H1 (cell line): ENCODE measurements around the gene DCP1B. TPM values are rescaled to one million over a fixed set of nuclear protein-coding genes. Genes with fewer than 3 reads are reported as not detected.

Source experiments
- CTCF ChIA-PET: fragments of 300-600 bp; sonication (Branson Sonifier 250); formaldehyde crosslinking; loops from one replicate; lab custom pipeline; 2021; ENCODE audit not compliant: partially characterized antibody; lab: Charles Lee
- POLR2A ChIA-PET: fragments of 300-600 bp; sonication (Branson Sonifier 250); formaldehyde crosslinking; loops from one replicate; lab custom pipeline; 2021; ENCODE audit warnings: inconsistent platforms; ENCODE audit not compliant: partially characterized antibody; lab: Charles Lee
- DNase-seq, 2 experiments: peaks; one replicate each; pipeline versions ENCODE4 v3.0.0 to v3.0.0-alpha.2; 2010 to 2022; ENCODE audit warnings: low spot score in 2 of 2, low read depth in 1 of 2, mixed read lengths in 1 of 2
- FAIRE-seq: peaks from 2 replicates; lab custom pipeline; 2011; peaks lifted over from hg19 to GRCh38; lab: Jason Lieb, UNC
- H2AFZ ChIP-seq: 2 replicates; pipeline ENCODE4 v1.8.1; 2012; ENCODE audit warnings: low read length, inconsistent platforms
- H2AK5ac ChIP-seq: 2 replicates; pipeline ENCODE4 v1.6.1; 2013; ENCODE audit warnings: low read depth, low read length
- H2BK120ac ChIP-seq: replicated peaks from 2 replicates; pipeline ENCODE3; 2013; ENCODE audit warnings: low read depth, low read length, inconsistent platforms
- H2BK12ac ChIP-seq: 2 replicates; pipeline ENCODE4 v1.6.1; 2013; ENCODE audit warnings: low read depth, low read length
- H2BK15ac ChIP-seq: 2 replicates; pipeline ENCODE4 v1.6.1; 2013; ENCODE audit warnings: low read length
- H2BK20ac ChIP-seq: 2 replicates; pipeline ENCODE4 v1.6.1; 2013; ENCODE audit warnings: low read length
- H2BK5ac ChIP-seq: 2 replicates; pipeline ENCODE4 v1.6.1; 2013; ENCODE audit warnings: low read depth, low read length
- H3K14ac ChIP-seq: 2 replicates; pipeline ENCODE4 v1.6.1; 2013; ENCODE audit warnings: inconsistent platforms; ENCODE audit not compliant: insufficient read length
- H3K18ac ChIP-seq: 2 replicates; pipeline ENCODE4 v1.6.1; 2013; ENCODE audit warnings: low read length; ENCODE audit errors: extremely low read depth
- H3K23ac ChIP-seq: 2 replicates; pipeline ENCODE4 v1.6.1; 2013; ENCODE audit warnings: inconsistent platforms; ENCODE audit not compliant: insufficient read length
- H3K23me2 ChIP-seq: 2 replicates; pipeline ENCODE4 v1.6.1; 2013; ENCODE audit warnings: low read depth, low read length
- H3K27ac ChIP-seq: 2 replicates; pipeline ENCODE4 v1.6.1; 2011; ENCODE audit warnings: low read depth, low read length, inconsistent platforms
- H3K27me3 ChIP-seq, 4 experiments: replicated peaks in 1 of 4; 1 replicate in 1 of 4; 2 replicates in 3 of 4; pipeline versions ENCODE4 v1.6.1 to v1.8.1; 2011 to 2013; ENCODE audit warnings: low read length in 3 of 4, mild to moderate bottlenecking in 3 of 4, inconsistent platforms in 2 of 4, mixed read lengths in 2 of 4, moderate library complexity in 1 of 4; ENCODE audit not compliant: control insufficient read depth in 3 of 4, insufficient read depth in 3 of 4; ENCODE audit errors: extremely low read depth in 1 of 4
- H3K36me3 ChIP-seq, 4 experiments: 2 replicates each; pipeline versions ENCODE4 v1.6.1 to v1.8.1; 2011 to 2013; ENCODE audit warnings: mild to moderate bottlenecking in 4 of 4, low read length in 3 of 4, moderate library complexity in 2 of 4, control low read depth in 1 of 4, inconsistent platforms in 1 of 4; ENCODE audit not compliant: insufficient read depth in 4 of 4, control insufficient read depth in 2 of 4
- H3K4ac ChIP-seq: replicated peaks from 2 replicates; pipeline ENCODE3; 2013; ENCODE audit warnings: low read length, low read depth, mixed read lengths, inconsistent platforms; ENCODE audit not compliant: insufficient read length
- H3K4me1 ChIP-seq, 4 experiments: replicated peaks in 1 of 4; 1 replicate in 1 of 4; 2 replicates in 3 of 4; pipeline versions ENCODE4 v1.6.1 to v1.8.1; 2011 to 2013; ENCODE audit warnings: low read length in 3 of 4, inconsistent platforms in 2 of 4, mixed read lengths in 1 of 4; ENCODE audit not compliant: insufficient read depth in 4 of 4, control insufficient read depth in 3 of 4
- H3K4me2 ChIP-seq, 2 experiments: 2 replicates each; pipeline versions ENCODE4 v1.6.1 to v1.8.1; 2011 to 2013; ENCODE audit warnings: low read depth in 2 of 2, low read length in 2 of 2, control low read depth in 1 of 2, inconsistent platforms in 1 of 2, mild to moderate bottlenecking in 1 of 2; ENCODE audit not compliant: insufficient read depth in 1 of 2
- H3K4me3 ChIP-seq, 4 experiments: fragments of 200-600, 300-600 bp in 1 of 4; sonication (generic), shearing (Covaris generic), sonication (Bioruptor Twin) in 1 of 4; 2 replicates each; pipeline versions ENCODE4 v1.5.1 to v1.8.1; 2011 to 2016; ENCODE audit warnings: low read length in 4 of 4, low read depth in 3 of 4, control low read depth in 2 of 4, inconsistent platforms in 2 of 4, mild to moderate bottlenecking in 2 of 4, mixed read lengths in 1 of 4, moderate library complexity in 1 of 4; ENCODE audit not compliant: insufficient read depth in 2 of 4; ENCODE audit errors: extremely low read depth in 1 of 4
- H3K56ac ChIP-seq: replicated peaks from 2 replicates; pipeline ENCODE3; 2013; ENCODE audit warnings: low read depth, mild to moderate bottlenecking, mixed read lengths, low read length, inconsistent platforms; ENCODE audit not compliant: insufficient read length
- H3K79me1 ChIP-seq: 2 replicates; pipeline ENCODE4 v1.6.1; 2013; ENCODE audit warnings: low read depth, low read length, control low read depth
- H3K79me2 ChIP-seq, 2 experiments: 2 replicates each; pipeline versions ENCODE4 v1.6.1 to v1.8.1; 2012 to 2013; ENCODE audit warnings: low read length in 2 of 2, mild to moderate bottlenecking in 2 of 2, inconsistent platforms in 1 of 2; ENCODE audit not compliant: insufficient read depth in 2 of 2, control insufficient read depth in 1 of 2
- H3K9ac ChIP-seq, 4 experiments: replicated peaks in 1 of 4; 1 replicate in 1 of 4; 2 replicates in 3 of 4; pipeline versions ENCODE4 v1.6.1 to v1.8.1; 2011 to 2013; ENCODE audit warnings: low read depth in 3 of 4, low read length in 3 of 4, control low read depth in 2 of 4, mild to moderate bottlenecking in 2 of 4, moderate library complexity in 2 of 4, inconsistent platforms in 1 of 4; ENCODE audit errors: extremely low read depth in 1 of 4
- H3K9me3 ChIP-seq, 2 experiments: 2 replicates each; pipeline versions ENCODE4 v1.6.1 to v1.8.1; 2012 to 2013; ENCODE audit warnings: mild to moderate bottlenecking in 2 of 2, moderate library complexity in 2 of 2, control low read depth in 1 of 2, inconsistent platforms in 1 of 2, low read depth in 1 of 2, low read length in 1 of 2, mixed read lengths in 1 of 2; ENCODE audit not compliant: insufficient read depth in 2 of 2
- H4K20me1 ChIP-seq, 2 experiments: replicated peaks in 1 of 2; 2 replicates each; pipeline versions ENCODE3 to v1.8.1; 2011 to 2013; ENCODE audit warnings: inconsistent platforms in 2 of 2, low read length in 2 of 2, mild to moderate bottlenecking in 1 of 2; ENCODE audit not compliant: insufficient read depth in 2 of 2, control insufficient read depth in 1 of 2
- H4K5ac ChIP-seq: 2 replicates; pipeline ENCODE4 v1.6.1; 2013; ENCODE audit warnings: low read length, low read depth, mixed read lengths, inconsistent platforms; ENCODE audit not compliant: insufficient read length
- H4K8ac ChIP-seq: 2 replicates; pipeline ENCODE4 v1.8.0; 2013; ENCODE audit warnings: mild to moderate bottlenecking, moderate library complexity, low read length, inconsistent platforms; ENCODE audit not compliant: insufficient read depth; ENCODE audit errors: extremely low read depth
- H4K91ac ChIP-seq: replicated peaks from 2 replicates; pipeline ENCODE3; 2013; ENCODE audit warnings: low read length, mixed read lengths, inconsistent platforms; ENCODE audit not compliant: insufficient read length
- CBX8 ChIP-seq: fragments of 300-800, 300-1000 bp; sonication (generic); IDR thresholded peaks from 2 replicates; pipeline ENCODE4 v1.7.1; 2016; ENCODE audit warnings: low read depth, low read length, borderline replicate concordance
- CTCF ChIP-seq, 3 experiments: IDR thresholded peaks; 1 replicate in 2 of 3; 2 replicates in 1 of 3; pipeline versions ENCODE4 v1.5.1 to v1.6.1; 2011; ENCODE audit warnings: low read length in 3 of 3, mild to moderate bottlenecking in 3 of 3, inconsistent platforms in 2 of 3, low read depth in 1 of 3, moderate library complexity in 1 of 3; ENCODE audit not compliant: insufficient read depth in 1 of 3; ENCODE audit errors: control extremely low read depth in 1 of 3
- NRF1 ChIP-seq: IDR thresholded peaks from 2 replicates; pipeline ENCODE4 v1.6.1; 2011; ENCODE audit warnings: mild to moderate bottlenecking, low read depth, low read length, improper control_type of control experiment
- POLR2AphosphoS5 ChIP-seq: IDR thresholded peaks from 2 replicates; pipeline ENCODE4 v1.6.1; 2011; ENCODE audit warnings: low read depth, low read length
- RBBP5 ChIP-seq: IDR thresholded peaks from 2 replicates; pipeline ENCODE4 v1.7.1; 2012; ENCODE audit warnings: low read depth, mild to moderate bottlenecking, inconsistent platforms, low read length, moderate library complexity, borderline replicate concordance
- RXRA ChIP-seq: IDR thresholded peaks from 2 replicates; pipeline ENCODE4 v1.6.1; 2011; ENCODE audit warnings: low read depth, mild to moderate bottlenecking, low read length, moderate library complexity; ENCODE audit not compliant: insufficient read depth
- TAF1 ChIP-seq: IDR thresholded peaks from 2 replicates; pipeline ENCODE4 v1.6.1; 2011; ENCODE audit warnings: mild to moderate bottlenecking, low read depth, low read length
- USF2 ChIP-seq: IDR thresholded peaks from 2 replicates; pipeline ENCODE4 v1.6.1; 2011; ENCODE audit warnings: low read length, improper control_type of control experiment
- WGBS, 2 experiments: shearing (Covaris generic) in 1 of 2; methylation state at CpG; one replicate each; pipeline versions ENCODE4 v1.1.6 to v1.1.7; 2013 to 2015; ENCODE audit warnings: low lambda C conversion rate in 2 of 2, mixed read lengths in 2 of 2, inconsistent platforms in 1 of 2, low coverage in 1 of 2, missing lambda C conversion rate in 1 of 2; ENCODE audit not compliant: insufficient replicate concordance in 2 of 2, insufficient coverage in 1 of 2, insufficient read length in 1 of 2; ENCODE audit errors: extremely low coverage in 1 of 2, missing lambda C conversion rate in 1 of 2; 5-methylcytosine and 5-hydroxymethylcytosine counted together
- polyA plus RNA-seq, 7 experiments: library from polyadenylated mRNA; depleted of rRNA in 3 of 7; stranded (reverse) in 5 of 7; unstranded in 2 of 7; fragments of >200 nt in 5 of 7; fragments of 200-250 nt in 2 of 7; gene quantifications; 1 replicate in 5 of 7; 2 replicates in 1 of 7; 4 replicates in 1 of 7; pipeline versions ENCODE4 v1.2.1 to v1.2.3, GENCODE V29; 2011 to 2013; ENCODE audit warnings: missing spikeins in 2 of 7, mixed read lengths in 2 of 7
- total RNA-seq: library from RNA; stranded (reverse); fragmentation: NEBNext Ultra II Directional; extraction: Animal tissue kit (Norgen Biotek cat#: 25700); gene quantifications from 2 replicates; pipeline ENCODE4 v1.2.1, GENCODE V29; 2021

The DCP1B gene
- total and polyA plus RNA-seq, 2 of the 8 experiments (the other 6 are each of a cell fraction or from before 2014, with no cell fraction given): 14.8 to 29.0 TPM

GRCh38 chr12:1935700-1936378 lies 68.4 kb downstream of the DCP1B start:
- Histone ChIP-seq H2BK20ac (no peak overlapping the region), H3K4me2 (no peak overlapping the region), H4K8ac (no peak overlapping the region), H4K5ac (no peak overlapping the region), H2AFZ (no peak overlapping the region), H3K4me3 (no peak overlapping the region), H3K56ac (no peak overlapping the region), H2AK5ac (no peak overlapping the region), H4K91ac (no peak overlapping the region), H3K4me1 (no peaks in the 10 kb centered on the region; a peak in 1 of 7 replicates), H3K14ac (no peak overlapping the region), H3K27me3 (no peaks in the 10 kb centered on the region; a peak in 1 of 7 replicates), H2BK120ac (no peak overlapping the region), H2BK15ac (no peak overlapping the region), H4K20me1 (peaks cover 0 to 4% of the 10 kb centered on the region in 2 experiments), H3K18ac (no peak overlapping the region), H3K9ac (no peak overlapping the region), H3K23me2 (peaks cover 5% of the 10 kb centered on the region), H3K4ac (no peak overlapping the region), H3K36me3 (peaks cover 0 to 3% (median 0%) of the 10 kb centered on the region in 4 experiments; a peak in 1 of 8 replicates), H2BK5ac (no peak overlapping the region), H2BK12ac (no peak overlapping the region), H3K9me3 (no peaks in the 10 kb centered on the region), H3K23ac (no peak overlapping the region), H3K79me1 (no peaks in the 10 kb centered on the region), H3K79me2 (no peaks in the 10 kb centered on the region), H3K27ac (no peak overlapping the region)
- DNase-seq: peak in 1 of 2 experiments; percentile 41
- FAIRE-seq: no peak
- CTCF ChIA-PET: interaction anchor here (1.1 to 2.5 kb wide), 5 partner anchors 48 to 287 kb away, joined by 3 to 14 read pairs (median 4); no protein-coding TSS in a partner anchor
- 87% methylated on average over 21 of the region's 21 CpGs; no CpG with 5 or more reads in 1 of the 2 experiments for WGBS, 2 experiments
- POLR2A ChIA-PET: no interaction called here
- TF ChIP-seq RBBP5: no peak
- no peak for TF ChIP-seq RXRA
- TF ChIP-seq TAF1: no peak
- TF ChIP-seq NRF1: no peak
- TF ChIP-seq USF2: no peak
- no peak for TF ChIP-seq POLR2AphosphoS5
- TF ChIP-seq CTCF (IDR thresholded peaks at IDR 0.05; ENCODE audit: control extremely low read depth in 1 of 3, insufficient read depth in 1 of 3, low read depth in 1 of 3, low read length in 3 of 3): no peak
- TF ChIP-seq CBX8: no peak
